NOMO-1 treated with dmso at 0.1 percent for 144 hours (cell line): Measurements from ENCODE around the gene TM9SF3.

ENCODE experiments used
- DNase-seq: peaks from one replicate; lab custom pipeline; 2025; ENCODE audit not compliant: unreplicated experiment; lab: John Stamatoyannopoulos, UW

TM9SF3 gene

GRCh38 chr10:96513305-96513697 lies 73.5 kb downstream of the TM9SF3 start:
- no peak for DNase-seq

- no peak for DNase-seq
Observed at GRCh38 chr10:96512524-96513304, 74.1 kb downstream of the TM9SF3 start.

GRCh38 chr10:96511044-96511945 lies 75.5 kb downstream of the TM9SF3 start:
- DNase-seq: no peak

GRCh38 chr10:96509017-96509641 lies 77.7 kb downstream of the TM9SF3 start:
- DNase-seq: no peak

GRCh38 chr10:96507044-96507443 lies 79.8 kb downstream of the TM9SF3 start:
- DNase-seq: no peak

- no peak for DNase-seq
Observed at GRCh38 chr10:96505150-96506136, 81.4 kb downstream of the TM9SF3 start.

- DNase-seq: no peak
Observed at GRCh38 chr10:96502561-96503282, 84.1 kb downstream of the TM9SF3 start.

- DNase-seq: no peak
Observed at GRCh38 chr10:96501985-96502384, 84.8 kb downstream of the TM9SF3 start.

- DNase-seq: no peak
Observed at GRCh38 chr10:96500519-96500918, 86.3 kb downstream of the TM9SF3 start.

- no peak for DNase-seq
Observed at GRCh38 chr10:96500050-96500449, 86.8 kb downstream of the TM9SF3 start.

GRCh38 chr10:96497391-96497790 lies 89.4 kb downstream of the TM9SF3 start:
- DNase-seq: no peak

GRCh38 chr10:96496281-96496925 lies 90.4 kb downstream of the TM9SF3 start:
- no peak for DNase-seq

- no peak for DNase-seq
Observed at GRCh38 chr10:96495544-96495943, 91.3 kb downstream of the TM9SF3 start.

- no peak for DNase-seq
Observed at GRCh38 chr10:96494694-96495093, 92.1 kb downstream of the TM9SF3 start.

GRCh38 chr10:96493871-96494525 lies 92.8 kb downstream of the TM9SF3 start:
- DNase-seq: no peak

- no peak for DNase-seq
Observed at GRCh38 chr10:96493254-96493653, 93.6 kb downstream of the TM9SF3 start.

GRCh38 chr10:96491303-96491702 lies 95.5 kb downstream of the TM9SF3 start:
- no peak for DNase-seq

- no peak for DNase-seq
Observed at GRCh38 chr10:96488161-96488935, 98.5 kb downstream of the TM9SF3 start.
